Vagina (tissue), 2 donors: ENCODE results near the gene DMD.

ENCODE experiments used
- CTCF ChIP-seq, 3 experiments: fragments of 450-650 bp in 2 of 3; fragments of 200-600 bp in 1 of 3; sonication (generic) in 1 of 3; IDR thresholded peaks; one replicate each; pipeline ENCODE4 v1.5.1; 2017 to 2019; ENCODE audit warnings: antibody characterized with exemption in 3 of 3, mild to moderate bottlenecking in 2 of 3, moderate library complexity in 2 of 3
- POLR2AphosphoS5 ChIP-seq, 2 donors: sonication (generic); formaldehyde crosslinking; IDR thresholded peaks; one replicate each; pipeline ENCODE4 v1.9.0; 2017; ENCODE audit warnings: antibody characterized with exemption in 2 of 2, mild to moderate bottlenecking in 2 of 2, low read depth in 1 of 2; ENCODE audit not compliant: insufficient read depth in 1 of 2

DNA sequence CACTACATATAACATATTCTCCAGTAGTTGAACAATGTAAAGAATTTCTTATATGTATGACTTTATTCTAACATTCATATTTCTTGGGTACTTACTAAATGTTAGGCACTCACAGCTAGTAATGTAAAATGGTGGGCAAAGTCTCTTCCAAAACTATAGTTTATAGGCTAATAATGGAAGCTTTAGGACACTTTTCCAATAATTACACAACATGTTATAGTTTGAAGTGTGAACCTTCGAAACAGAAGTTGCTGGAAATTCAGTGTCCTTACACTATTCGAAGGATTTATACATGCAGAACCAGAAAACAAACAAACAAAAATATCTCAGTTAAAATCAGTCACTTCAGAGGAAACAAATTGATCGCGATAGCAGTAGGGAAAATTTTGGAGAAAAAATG is 212.6 kb downstream of the DMD start:
- TF ChIP-seq CTCF (IDR thresholded peaks at IDR 0.05) (no peak), POLR2AphosphoS5 (IDR thresholded peaks at IDR 0.05; ENCODE audit: insufficient read depth in 1 of 2, low read depth in 1 of 2) (no peak)
